GM23338 (cell line): ENCODE data around the gene CLASRP. TPM values are rescaled to one million over a fixed set of nuclear protein-coding genes. Genes with fewer than 3 reads are reported as not detected.

Experiments
- ATAC-seq: fragments of 200-7000 bp; cut with Tn5 transposase; 3 replicates; pipeline ENCODE4 v1.9.1; 2020
- DNase-seq: peaks from one replicate; pipeline ENCODE4 v3.0.0-alpha.2; 2015; ENCODE audit warnings: low spot score
- H2AFZ ChIP-seq: fragments of 200-600 bp; sonication (generic); 2 replicates; pipeline ENCODE4 v1.8.0; 2016; ENCODE audit warnings: antibody characterized with exemption, mild to moderate bottlenecking, moderate library complexity
- H3F3A ChIP-seq: fragments of 200-600 bp; sonication (generic); replicated peaks from 2 replicates; pipeline ENCODE4 v1.8.0; 2017; ENCODE audit warnings: antibody characterized with exemption, mixed run types, low read depth
- H3K27ac ChIP-seq: fragments of 200-600 bp; sonication (generic); 2 replicates; pipeline ENCODE4 v1.6.1; 2016; ENCODE audit warnings: low read depth
- H3K27me3 ChIP-seq: fragments of 200-600 bp; sonication (generic); 2 replicates; pipeline ENCODE4 v1.8.0; 2016; ENCODE audit warnings: mild to moderate bottlenecking, mixed run types, moderate library complexity; ENCODE audit not compliant: insufficient read depth
- H3K36me3 ChIP-seq: fragments of 200-600 bp; sonication (generic); 2 replicates; pipeline ENCODE4 v1.8.0; 2016; ENCODE audit warnings: mild to moderate bottlenecking; ENCODE audit not compliant: insufficient read depth
- H3K4me1 ChIP-seq: fragments of 200-600 bp; sonication (generic); 2 replicates; pipeline ENCODE4 v1.8.0; 2016; ENCODE audit warnings: mild to moderate bottlenecking, moderate library complexity; ENCODE audit not compliant: insufficient read depth
- H3K4me2 ChIP-seq: fragments of 200-600 bp; sonication (generic); 2 replicates; pipeline ENCODE4 v1.7.1; 2017; ENCODE audit warnings: mixed run types
- H3K4me3 ChIP-seq: fragments of 200-600 bp; sonication (generic); 2 replicates; pipeline ENCODE4 v1.6.1; 2016; ENCODE audit warnings: mixed run types
- H3K79me2 ChIP-seq: fragments of 200-600 bp; sonication (generic); replicated peaks from 2 replicates; pipeline ENCODE4 v1.8.0; 2017; ENCODE audit warnings: mild to moderate bottlenecking; ENCODE audit not compliant: insufficient read depth
- H3K9me2 ChIP-seq: fragments of 200-600 bp; sonication (generic); 2 replicates; pipeline ENCODE4 v1.8.0; 2017; ENCODE audit not compliant: insufficient read depth
- H4K20me1 ChIP-seq: fragments of 200-600 bp; sonication (generic); replicated peaks from 2 replicates; pipeline ENCODE4 v1.8.0; 2017; ENCODE audit warnings: mild to moderate bottlenecking; ENCODE audit not compliant: insufficient read depth
- H3K27ac Mint-ChIP-seq: 2 replicates; pipeline ENCODE4 v1.8.0; 2020; ENCODE audit warnings: inconsistent platforms, mild to moderate bottlenecking, moderate library complexity, mixed read lengths
- H3K27me3 Mint-ChIP-seq: 3 replicates; pipeline ENCODE4 v1.8.0; 2022; ENCODE audit warnings: low read depth, mild to moderate bottlenecking, moderate library complexity, mixed read lengths, inconsistent platforms; ENCODE audit not compliant: insufficient read depth, poor library complexity
- H3K36me3 Mint-ChIP-seq: 3 replicates; pipeline ENCODE4 v1.8.0; 2021; ENCODE audit warnings: low read depth, mild to moderate bottlenecking, inconsistent platforms, moderate library complexity, mixed read lengths
- H3K4me1 Mint-ChIP-seq: 3 replicates; pipeline ENCODE4 v1.8.0; 2020; ENCODE audit warnings: mild to moderate bottlenecking, inconsistent platforms, mixed read lengths
- H3K4me3 Mint-ChIP-seq: 3 replicates; pipeline ENCODE4 v1.8.0; 2021; ENCODE audit warnings: moderate library complexity, mild to moderate bottlenecking, inconsistent platforms, mixed read lengths
- H3K9me3 Mint-ChIP-seq: 3 replicates; pipeline ENCODE4 v1.8.0; 2020; ENCODE audit warnings: moderate library complexity, mild to moderate bottlenecking, inconsistent platforms, mixed read lengths
- CREB1 ChIP-seq: fragments of 250-450 bp; sonication (Bioruptor Pico); IDR thresholded peaks from 2 replicates; pipeline ENCODE4 v1.5.0; 2020; ENCODE audit warnings: low read depth, mild to moderate bottlenecking, moderate library complexity
- CTCF ChIP-seq, 2 experiments: fragments of 200-600 bp in 1 of 2; sonication (generic) in 1 of 2; conservative IDR thresholded peaks; 2 replicates each; pipeline versions ENCODE4 v1.5.1 to v1.6.1; 2016 to 2017; ENCODE audit warnings: antibody characterized with exemption in 2 of 2, low read depth in 2 of 2, mild to moderate bottlenecking in 2 of 2, moderate library complexity in 1 of 2
- ETS1 ChIP-seq: IDR thresholded peaks from 2 replicates; pipeline ENCODE4 v1.6.1; 2016; ENCODE audit warnings: antibody characterized with exemption
- EZH2 ChIP-seq: fragments of 200-600 bp; sonication (generic); IDR thresholded peaks from one replicate; pipeline ENCODE4 v1.8.0; 2017; ENCODE audit warnings: antibody characterized with exemption, mild to moderate bottlenecking, low read depth; ENCODE audit not compliant: unreplicated experiment
- EZH2phosphoT487 ChIP-seq: fragments of 200-600 bp; sonication (generic); IDR thresholded peaks from one replicate; pipeline ENCODE4 v1.8.1; 2018; ENCODE audit warnings: antibody characterized with exemption; ENCODE audit not compliant: unreplicated experiment
- JUNB ChIP-seq: IDR thresholded peaks from one replicate; pipeline ENCODE4 v1.6.1; 2016; ENCODE audit warnings: antibody characterized with exemption; ENCODE audit not compliant: unreplicated experiment
- NANOG ChIP-seq: IDR thresholded peaks from 2 replicates; pipeline ENCODE4 v1.6.1; 2016; ENCODE audit warnings: antibody characterized with exemption, borderline replicate concordance
- POLR2AphosphoS5 ChIP-seq: IDR thresholded peaks from 2 replicates; pipeline ENCODE4 v1.6.1; 2016; ENCODE audit warnings: antibody characterized with exemption, low read depth
- REST ChIP-seq: IDR thresholded peaks from one replicate; pipeline ENCODE4 v1.6.1; 2018; ENCODE audit warnings: antibody characterized with exemption; ENCODE audit not compliant: unreplicated experiment
- STAT1 ChIP-seq: IDR thresholded peaks from one replicate; pipeline ENCODE4 v1.6.1; 2016; ENCODE audit warnings: antibody characterized with exemption; ENCODE audit not compliant: unreplicated experiment
- ZNF114 ChIP-seq: fragments of 250-450 bp; sonication (Bioruptor Pico); IDR thresholded peaks from 2 replicates; pipeline ENCODE4 v1.5.0; 2020; ENCODE audit warnings: mild to moderate bottlenecking, moderate library complexity
- ZNF331 ChIP-seq: fragments of 250-450 bp; sonication (Bioruptor Pico); IDR thresholded peaks from 2 replicates; pipeline ENCODE4 v1.5.0; 2020; ENCODE audit warnings: low read depth, mild to moderate bottlenecking, moderate library complexity
- ZNF462 ChIP-seq: fragments of 250-450 bp; sonication (Bioruptor Pico); IDR thresholded peaks from 2 replicates; pipeline ENCODE4 v1.5.0; 2020; ENCODE audit warnings: mild to moderate bottlenecking, moderate library complexity
- polyA plus RNA-seq: library from polyadenylated mRNA; unstranded; fragments of >200 nt; fragmentation: Nextera tagmentation; extraction: Ambion mirVana; gene quantifications from 2 replicates; pipeline ENCODE4 v1.2.1, GENCODE V29; 2016
- total RNA-seq: library from RNA; depleted of rRNA; stranded (reverse); fragments of >200 nt; shearing (Covaris generic); gene quantifications from 2 replicates; pipeline ENCODE4 v1.2.3, GENCODE V29; 2014

CLASRP gene
- total and polyA plus RNA-seq, 2 experiments from 2014 or later, result 27.1 to 78.7 TPM

- Histone ChIP-seq H3K36me3 (no peaks in the 10 kb centered on the region), H3K27ac (no peak overlapping the region), H3K9me2 (no peaks in the 10 kb centered on the region), H3K4me2 (no peak overlapping the region), H3F3A (no peaks in the 10 kb centered on the region), H3K79me2 (peaks cover 96% of the 10 kb centered on the region), H3K27me3 (no peaks in the 10 kb centered on the region), H3K4me1 (peaks cover 17% of the 10 kb centered on the region; the same call in 1 of the 2 replicates), H2AFZ (no peak overlapping the region), H4K20me1 (peaks cover 62% of the 10 kb centered on the region), H3K4me3 (no peak overlapping the region)
- TF ChIP-seq STAT1 (no peak), POLR2AphosphoS5 (no peak), ETS1 (no peak), EZH2 (no peak), ZNF462 (CRISPR knock-in tag) (no peak), NANOG (no peak), REST (no peak), EZH2phosphoT487 (no peak), JUNB (no peak), CREB1 (no peak), ZNF331 (CRISPR knock-in tag) (no peak), CTCF (conservative IDR thresholded peaks at IDR 0.05; ENCODE audit: low read depth in 2 of 2) (no peak), ZNF114 (CRISPR knock-in tag) (no peak)
- Mint-ChIP-seq H3K4me3 (no peak overlapping the region), H3K27me3 (peaks cover 11% of the 10 kb centered on the region), H3K27ac (peak overlapping the region; percentile 53; the same call in 1 of the 2 replicates), H3K36me3 (peaks cover 4% of the 10 kb centered on the region; the same call in 2 of the 3 replicates), H3K4me1 (peaks cover 79% of the 10 kb centered on the region), H3K9me3 (no peaks in the 10 kb centered on the region)
- DNase-seq, result no peak
- no peak for ATAC-seq
Measured at GRCh38 chr19:45100846-45101252, 62.0 kb downstream of the CLASRP start.
